GM19397 (cell line): ENCODE results near the gene FKTN.

ENCODE experiments used
- ATAC-seq: cut with Tn5 transposase; IDR thresholded peaks from one replicate; pipeline ENCODE4 v1.9.1; 2021; ENCODE audit warnings: mild to moderate bottlenecking, moderate library complexity; ENCODE audit not compliant: unreplicated experiment

Gene FKTN

GRCh38 chr9:105632807-105633206, 74.9 kb downstream of the FKTN start:
- ATAC-seq: no peak

- no peak for ATAC-seq
Measured at GRCh38 chr9:105633411-105633810, 75.5 kb downstream of the FKTN start.

GRCh38 chr9:105636331-105636730, 78.4 kb downstream of the FKTN start:
- no peak for ATAC-seq

GRCh38 chr9:105637787-105638395, 80.0 kb downstream of the FKTN start:
- no peak for ATAC-seq

GRCh38 chr9:105639936-105640335, 82.0 kb downstream of the FKTN start:
- ATAC-seq: no peak

GRCh38 chr9:105643795-105644194, 85.9 kb downstream of the FKTN start:
- no peak for ATAC-seq

GRCh38 chr9:105646879-105647594, 89.1 kb downstream of the FKTN start:
- ATAC-seq: no peak

GRCh38 chr9:105647595-105648349, 89.8 kb downstream of the FKTN start:
- ATAC-seq: no peak

- ATAC-seq: no peak
Measured at GRCh38 chr9:105651806-105652205, 93.9 kb downstream of the FKTN start.

GRCh38 chr9:105656131-105656921, 98.4 kb downstream of the FKTN start:
- ATAC-seq: peak; percentile 69

- no peak for ATAC-seq
Measured at GRCh38 chr9:105658351-105658750, 100.4 kb downstream of the FKTN start.

- no peak for ATAC-seq
Measured at GRCh38 chr9:105661011-105661410, 103.1 kb downstream of the FKTN start.

GRCh38 chr9:105662184-105663104, 104.5 kb downstream of the FKTN start, which contains the start of gene TAL2:
Gene TAL2, plus strand, starts transcription at chr9:105662457. Its CDS starts 40 bp downstream, at chr9:105662497.
- ATAC-seq: peak; percentile 82

- ATAC-seq: no peak
Measured at GRCh38 chr9:105663914-105664313, 106.0 kb downstream of the FKTN start.

- ATAC-seq: no peak
Measured at GRCh38 chr9:105667867-105668266, 109.9 kb downstream of the FKTN start.

GRCh38 chr9:105670315-105670714, 112.4 kb downstream of the FKTN start:
- no peak for ATAC-seq

GRCh38 chr9:105670775-105671174, 112.8 kb downstream of the FKTN start:
- no peak for ATAC-seq

- ATAC-seq: peak; percentile 57
Measured at GRCh38 chr9:105672711-105673234, 114.8 kb downstream of the FKTN start.

- ATAC-seq: no peak
Measured at GRCh38 chr9:105673850-105674387, 116.0 kb downstream of the FKTN start.
